Effector memory CD4-positive, alpha-beta T cell (primary cell): ENCODE measurements around the gene PSMB5.

Source experiments
- DNase-seq, 3 donors: peaks; one replicate each; pipeline ENCODE4 v3.0.0-alpha.2; 2020
- H3K27ac ChIP-seq: 2 replicates; pipeline ENCODE4 v1.7.0; 2013; ENCODE audit warnings: mild to moderate bottlenecking, low read length, moderate library complexity; ENCODE audit not compliant: insufficient read depth, poor library complexity, severe bottlenecking
- H3K27me3 ChIP-seq: replicated peaks from 2 replicates; pipeline ENCODE4 v1.7.0; 2013; ENCODE audit warnings: mild to moderate bottlenecking, low read length; ENCODE audit not compliant: insufficient read depth, control insufficient read depth, poor library complexity, severe bottlenecking
- H3K36me3 ChIP-seq: 2 replicates; pipeline ENCODE4 v1.7.0; 2013; ENCODE audit warnings: mild to moderate bottlenecking, low read length, moderate library complexity; ENCODE audit not compliant: control insufficient read depth, insufficient read depth
- H3K4me1 ChIP-seq: 2 replicates; pipeline ENCODE4 v1.7.0; 2013; ENCODE audit warnings: low read length, mild to moderate bottlenecking; ENCODE audit not compliant: control insufficient read depth, insufficient read depth, poor library complexity, severe bottlenecking
- H3K4me3 ChIP-seq: 2 replicates; pipeline ENCODE4 v1.7.0; 2013; ENCODE audit warnings: low read length, low read depth, mild to moderate bottlenecking; ENCODE audit not compliant: insufficient read depth, poor library complexity, severe bottlenecking
- H3K9me3 ChIP-seq: 2 replicates; pipeline ENCODE4 v1.7.0; 2013; ENCODE audit warnings: mild to moderate bottlenecking, low read length, moderate library complexity; ENCODE audit not compliant: control insufficient read depth

Gene PSMB5

DNA sequence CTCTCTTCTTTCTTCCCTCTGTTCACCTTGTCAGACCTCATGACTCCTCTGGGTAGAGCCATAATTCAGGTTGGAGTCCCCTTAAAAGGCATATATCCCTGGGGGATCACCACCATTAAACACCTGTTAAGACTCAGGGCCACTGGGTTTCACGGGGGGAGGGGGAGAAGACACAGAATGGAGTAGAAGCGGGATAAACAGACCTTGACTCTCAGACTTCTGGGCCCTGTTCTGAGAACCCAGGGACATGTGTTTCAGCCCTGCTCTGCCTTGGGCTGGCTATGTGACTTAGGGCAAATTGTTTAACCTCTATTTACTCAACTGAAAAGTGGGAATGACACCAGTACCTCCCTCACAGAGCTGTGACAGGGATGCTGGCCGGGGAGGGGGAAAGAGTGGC, 18.0 kb upstream of the PSMB5 start:
- no peaks in the 10 kb centered on the region for H3K27me3 ChIP-seq
- H3K36me3 ChIP-seq: no peaks in the 10 kb centered on the region
- peaks cover 11% of the 10 kb centered on the region for H3K4me1 ChIP-seq
- no peak overlapping the region for H3K4me3 ChIP-seq
- DNase-seq: no peak
- H3K27ac ChIP-seq: no peak overlapping the region
- no peaks in the 10 kb centered on the region for H3K9me3 ChIP-seq

DNA sequence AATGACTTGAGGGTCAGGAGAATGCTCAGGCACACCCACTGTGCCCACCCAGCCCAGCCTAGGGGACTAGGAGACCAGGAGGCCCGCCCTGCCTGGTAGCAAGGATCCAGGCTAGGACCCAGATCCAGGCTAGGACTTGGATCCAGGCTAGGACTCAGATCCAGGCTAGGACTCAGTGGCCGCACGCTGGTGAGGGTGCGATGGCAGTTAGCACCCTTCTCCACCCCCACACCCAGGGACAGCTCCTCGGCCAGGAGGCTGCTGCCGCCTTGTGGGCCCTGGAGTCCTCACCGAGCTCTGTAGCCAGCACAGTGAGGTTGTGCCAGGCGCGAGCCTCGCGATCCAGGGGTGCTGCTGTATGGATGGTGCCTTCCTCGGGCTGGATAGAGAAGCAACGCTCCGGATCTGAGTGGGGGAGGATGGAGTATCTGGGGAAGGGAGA, 17.5 kb upstream of the PSMB5 start:
- DNase-seq: no peak
- Histone ChIP-seq H3K27me3 (no peaks in the 10 kb centered on the region), H3K36me3 (no peaks in the 10 kb centered on the region), H3K4me1 (peaks cover 11% of the 10 kb centered on the region), H3K4me3 (no peak overlapping the region), H3K27ac (no peak overlapping the region), H3K9me3 (no peaks in the 10 kb centered on the region)

DNA sequence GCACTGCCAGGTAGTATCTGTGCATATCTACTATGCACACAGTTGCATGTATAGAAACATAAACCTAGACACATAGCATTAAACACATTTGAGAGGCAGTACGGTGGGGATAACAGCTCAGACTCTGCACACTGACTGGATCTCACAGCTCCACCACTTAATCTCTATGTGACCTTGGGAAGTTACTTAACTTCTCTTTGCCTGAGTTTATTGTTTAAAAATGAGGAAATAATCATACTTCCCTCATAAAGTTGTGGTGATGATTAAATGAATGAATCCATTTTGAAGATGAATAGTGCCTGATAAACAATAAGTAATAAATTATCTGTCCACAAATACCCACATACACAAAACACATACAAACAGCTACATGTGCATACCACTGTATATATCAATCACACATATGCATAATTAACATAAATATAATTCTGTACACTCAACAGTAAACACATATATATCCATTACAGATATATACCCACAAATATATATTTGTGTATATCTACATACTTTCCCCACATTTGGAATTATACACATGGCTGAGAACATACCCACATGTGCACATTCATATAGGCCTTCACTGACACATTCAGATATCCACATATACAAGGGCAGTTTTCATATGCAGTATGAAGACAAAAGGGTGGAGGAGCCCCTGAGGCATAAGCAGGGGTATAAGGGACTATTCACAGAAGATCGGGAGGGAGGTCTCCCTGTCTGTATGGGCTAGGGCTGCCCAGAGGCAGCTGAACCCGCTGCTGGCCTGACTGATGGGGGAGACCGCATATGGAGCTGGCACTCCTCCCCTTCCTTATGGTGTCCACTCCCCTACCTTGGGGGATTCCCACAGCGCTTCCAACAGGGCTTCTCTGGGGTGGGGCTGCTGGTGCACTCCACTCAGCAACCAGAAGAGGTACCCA, 16.7 kb upstream of the PSMB5 start:
- Histone ChIP-seq H3K27me3 (no peaks in the 10 kb centered on the region), H3K27ac (no peak overlapping the region), H3K9me3 (no peaks in the 10 kb centered on the region), H3K4me1 (peaks cover 3% of the 10 kb centered on the region), H3K36me3 (no peaks in the 10 kb centered on the region), H3K4me3 (no peak overlapping the region)
- DNase-seq: no peak

DNA sequence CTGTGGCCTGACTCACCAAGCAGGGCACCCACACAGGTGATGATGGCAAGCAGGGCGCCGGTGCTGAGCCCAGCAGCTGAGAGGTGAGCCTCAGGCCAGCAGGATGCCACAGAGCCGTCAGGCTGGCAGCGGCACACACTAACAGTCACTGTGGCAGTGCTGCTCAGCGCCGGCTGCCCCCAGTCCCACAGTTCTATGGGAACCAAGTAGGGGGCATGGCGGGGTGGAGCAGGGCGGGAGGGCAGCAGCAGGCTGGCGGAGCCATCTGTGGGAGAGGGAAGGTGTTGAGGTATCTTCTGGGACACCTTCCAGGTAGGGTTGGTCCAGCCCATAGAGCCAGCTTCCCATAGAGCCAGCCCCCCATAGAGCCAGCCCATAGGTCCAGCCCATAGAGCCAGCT, 14.3 kb upstream of the PSMB5 start:
- no peaks in the 10 kb centered on the region for H3K9me3 ChIP-seq
- no peaks in the 10 kb centered on the region for H3K4me1 ChIP-seq
- H3K27ac ChIP-seq: no peak overlapping the region
- no peak overlapping the region for H3K4me3 ChIP-seq
- no peak for DNase-seq
- H3K27me3 ChIP-seq: no peaks in the 10 kb centered on the region
- no peaks in the 10 kb centered on the region for H3K36me3 ChIP-seq

DNA sequence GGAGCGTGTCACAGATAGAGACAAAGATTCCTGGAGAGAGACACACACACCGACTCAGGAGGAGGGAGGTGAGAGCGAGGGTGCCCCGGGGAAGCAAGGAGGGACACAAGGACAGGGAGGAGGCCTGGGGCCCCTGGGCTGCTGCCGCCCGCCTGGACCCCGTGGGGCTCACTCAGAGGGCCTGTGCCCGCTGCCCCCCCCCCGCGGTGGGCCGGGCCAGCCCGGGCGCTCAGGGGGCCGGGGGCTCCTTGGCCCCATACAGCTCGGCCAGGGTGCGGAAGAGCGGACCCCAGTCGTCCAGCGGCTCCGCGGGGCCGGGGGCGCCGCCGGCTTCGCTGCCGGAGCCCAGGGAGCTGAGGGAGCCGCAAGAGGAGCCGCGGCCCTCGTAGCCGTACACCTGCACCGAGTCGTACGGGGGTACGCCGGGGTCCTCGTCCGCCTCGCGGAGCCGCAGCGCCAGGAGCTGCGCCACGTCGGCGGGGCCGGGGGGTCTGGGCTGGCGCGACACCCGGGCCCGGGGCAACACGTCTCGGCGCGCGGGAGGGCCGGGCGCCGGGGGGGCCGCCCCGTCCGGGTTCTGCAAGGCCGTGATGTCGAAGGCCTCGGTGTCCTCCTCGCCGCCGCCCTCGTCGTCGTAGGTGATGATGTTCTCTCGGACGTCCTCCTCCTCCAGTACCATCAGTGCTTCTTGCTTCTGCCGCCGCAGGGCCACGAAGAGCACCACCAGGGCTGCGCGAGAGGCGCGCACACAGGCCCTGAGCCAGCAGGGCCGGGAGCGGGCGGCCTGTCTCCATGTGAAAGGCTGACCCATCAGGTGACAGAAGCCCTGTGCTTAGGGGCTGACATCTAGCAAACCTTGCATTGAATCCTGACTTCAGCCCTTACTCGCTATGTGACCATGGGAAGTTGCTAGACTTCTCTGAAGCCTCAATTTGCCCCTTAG, 13.3 kb upstream of the PSMB5 start:
- Histone ChIP-seq H3K4me1 (no peaks in the 10 kb centered on the region), H3K9me3 (no peaks in the 10 kb centered on the region), H3K27me3 (no peaks in the 10 kb centered on the region), H3K36me3 (no peaks in the 10 kb centered on the region), H3K4me3 (no peak overlapping the region), H3K27ac (no peak overlapping the region)
- DNase-seq: no peak

DNA sequence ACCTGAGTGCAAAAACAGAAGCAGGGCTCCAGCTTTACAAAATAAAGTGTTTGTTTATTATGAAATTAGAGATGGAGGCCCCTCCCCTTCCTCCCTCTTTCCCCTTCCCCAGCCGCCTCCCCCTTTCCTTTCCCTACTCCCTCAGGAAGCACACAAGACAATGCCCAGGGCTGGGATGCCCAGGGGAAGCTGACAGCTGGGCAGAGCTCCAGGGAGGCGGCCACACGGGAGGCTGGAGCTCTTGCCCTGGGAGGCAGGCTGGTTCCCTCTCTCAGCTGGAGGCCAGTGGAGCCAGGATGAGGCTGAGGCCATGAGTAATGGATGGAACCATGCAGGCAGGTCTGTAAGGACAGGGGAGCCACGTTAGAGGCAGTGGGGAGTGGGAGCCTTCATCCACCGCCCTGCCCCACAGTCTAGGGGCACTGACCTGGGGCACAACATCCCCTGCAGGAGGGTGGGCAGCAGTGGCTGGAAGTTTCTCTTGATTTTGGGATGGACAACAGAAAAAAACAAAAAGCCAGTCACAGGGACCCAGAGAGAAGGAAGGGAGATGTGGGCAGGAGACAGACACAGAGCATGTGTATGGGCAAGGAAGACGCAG, 12.4 kb upstream of the PSMB5 start:
- Histone ChIP-seq H3K27ac (no peak overlapping the region), H3K4me1 (no peaks in the 10 kb centered on the region), H3K27me3 (no peaks in the 10 kb centered on the region), H3K9me3 (no peaks in the 10 kb centered on the region), H3K4me3 (no peak overlapping the region), H3K36me3 (no peaks in the 10 kb centered on the region)
- no peak for DNase-seq

DNA sequence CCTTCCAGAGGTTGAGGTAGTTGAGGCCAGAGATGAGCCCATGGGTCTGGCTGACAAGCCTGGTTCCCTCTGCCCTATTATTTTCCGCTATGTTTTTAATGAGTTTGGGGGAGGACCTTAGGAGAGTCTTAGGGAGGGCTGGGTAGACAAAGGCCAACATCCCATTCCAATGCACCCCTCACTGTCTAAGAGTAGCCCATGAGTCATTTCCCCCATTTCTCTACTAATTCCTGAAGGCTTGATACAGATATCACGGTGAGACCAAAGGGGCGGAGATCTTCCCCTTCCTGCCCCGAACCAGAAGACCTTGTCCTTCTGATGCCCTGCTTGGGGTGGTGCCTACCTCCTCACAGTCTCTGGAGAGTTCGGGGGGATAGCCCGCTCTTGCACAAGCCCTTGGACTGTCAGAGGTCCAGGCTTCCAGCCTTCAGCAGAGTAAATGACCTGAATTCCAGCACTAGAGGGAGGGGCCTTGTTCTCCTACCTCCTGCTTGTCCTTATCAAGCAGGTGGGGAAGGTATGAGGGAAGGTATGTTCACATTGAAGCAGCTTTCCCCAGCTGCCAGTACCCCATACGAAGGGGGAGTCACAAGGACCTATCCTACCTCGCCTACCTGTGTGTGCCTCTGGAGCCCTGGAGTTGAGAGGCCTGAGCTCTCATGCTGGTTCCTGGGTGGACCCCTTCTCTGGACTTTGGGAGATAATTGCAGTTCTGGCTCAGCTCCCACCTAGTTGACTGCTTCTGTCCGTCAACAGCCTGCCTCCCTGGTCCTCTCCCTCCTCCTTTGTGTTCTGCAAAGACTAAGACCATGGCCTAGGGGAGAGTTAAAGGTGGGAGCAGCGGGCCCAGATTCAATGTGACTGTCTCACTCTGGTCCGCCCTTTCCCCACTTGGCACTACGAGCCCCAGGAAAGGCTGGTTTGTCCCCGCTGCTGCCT, 11.0 kb upstream of the PSMB5 start:
- Histone ChIP-seq H3K27me3 (no peaks in the 10 kb centered on the region), H3K36me3 (no peaks in the 10 kb centered on the region), H3K4me1 (no peaks in the 10 kb centered on the region), H3K4me3 (no peak overlapping the region), H3K9me3 (no peaks in the 10 kb centered on the region), H3K27ac (no peak overlapping the region)
- DNase-seq: no peak

DNA sequence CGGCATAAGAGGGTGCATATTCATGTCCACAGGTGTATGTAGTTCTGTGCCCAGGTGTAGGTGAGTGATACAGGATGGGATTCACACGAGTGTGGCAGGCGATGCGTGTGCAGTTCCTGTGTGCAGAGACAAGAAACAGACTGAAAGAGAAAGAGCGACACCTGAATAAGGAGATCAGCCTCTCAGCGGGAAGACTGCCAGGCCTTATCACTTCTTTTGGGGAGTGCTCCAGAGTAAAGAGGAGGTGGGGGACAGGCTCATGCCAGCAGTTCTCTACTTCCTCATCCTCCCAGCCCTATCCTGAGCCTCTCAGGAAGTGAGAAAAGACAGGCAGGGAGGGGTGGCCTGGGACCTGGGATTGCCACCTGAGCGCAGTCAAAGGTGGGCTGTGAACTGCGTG, 10.1 kb upstream of the PSMB5 start:
- Histone ChIP-seq H3K36me3 (no peaks in the 10 kb centered on the region), H3K9me3 (no peaks in the 10 kb centered on the region), H3K4me1 (no peaks in the 10 kb centered on the region), H3K27ac (no peak overlapping the region), H3K4me3 (no peak overlapping the region), H3K27me3 (no peaks in the 10 kb centered on the region)
- no peak for DNase-seq

DNA sequence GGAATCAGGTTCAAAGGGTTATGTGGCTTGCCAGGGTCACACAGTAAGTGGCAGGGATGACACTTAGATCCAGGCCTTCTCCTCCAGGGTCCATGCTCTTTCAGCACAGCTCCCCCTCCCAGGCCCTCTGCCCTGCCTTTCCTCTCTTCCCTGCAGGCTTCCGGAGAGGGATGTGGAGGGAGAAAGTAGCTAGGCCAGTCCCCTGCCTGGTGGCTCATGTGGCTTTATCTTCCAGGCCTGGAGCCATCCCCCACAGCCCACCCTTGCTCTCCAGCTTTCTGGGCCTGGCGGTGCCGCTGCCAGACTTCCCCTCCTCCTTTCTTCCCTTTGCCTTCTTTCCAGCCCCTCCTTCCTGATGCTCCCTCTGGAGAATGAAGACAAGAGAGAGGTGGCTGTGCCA, 9.1 kb upstream of the PSMB5 start:
- Histone ChIP-seq H3K4me3 (no peak overlapping the region), H3K9me3 (no peaks in the 10 kb centered on the region), H3K4me1 (no peaks in the 10 kb centered on the region), H3K36me3 (no peaks in the 10 kb centered on the region), H3K27ac (no peak overlapping the region), H3K27me3 (no peaks in the 10 kb centered on the region)
- no peak for DNase-seq
